Natural killer cell treated with Interleukin-12 subunit alpha and Interleukin-12 subunit beta and Interleukin-15 and Interleukin-18, amount 100 ng/mL, for 72 hours (primary cell): ENCODE data around the gene LSMEM2. TPM values are rescaled to one million over a fixed set of nuclear protein-coding genes. Genes with fewer than 3 reads are reported as not detected.
"Not testable (repeated sequence)": the region's sequence is repeated elsewhere in the genome, so short reads cannot be mapped to it uniquely, and the experiment has no call there.

Experiments
- ATAC-seq, 2 donors: fragments of 150-1000 bp; cut with Tn5 transposase in 1 of 2; sonication (Bioruptor Pico), chemical (Tn5 transposase) in 1 of 2; 2 replicates each; pipeline ENCODE4 v1.10.0; 2021
- DNase-seq: peaks from one replicate; pipeline ENCODE4 v3.0.0; 2022; ENCODE audit warnings: low spot score
- H3K27ac Mint-ChIP-seq, 2 donors: 1 replicate in 1 of 2; 2 replicates in 1 of 2; pipeline ENCODE4 v1.8.0; 2022; ENCODE audit warnings: mixed read lengths in 2 of 2, mild to moderate bottlenecking in 1 of 2, moderate library complexity in 1 of 2
- H3K27me3 Mint-ChIP-seq, 2 donors: 1 replicate in 1 of 2; 2 replicates in 1 of 2; pipeline ENCODE4 v1.8.0; 2022; ENCODE audit warnings: mixed read lengths in 2 of 2
- H3K36me3 Mint-ChIP-seq: one replicate; pipeline ENCODE4 v1.8.0; 2022; ENCODE audit warnings: mixed read lengths
- H3K4me1 Mint-ChIP-seq, 2 donors: 1 replicate in 1 of 2; 2 replicates in 1 of 2; pipeline ENCODE4 v1.8.0; 2022; ENCODE audit warnings: low read depth in 2 of 2, mixed read lengths in 2 of 2, mild to moderate bottlenecking in 1 of 2
- H3K4me3 Mint-ChIP-seq: one replicate; pipeline ENCODE4 v1.8.0; 2022; ENCODE audit warnings: mixed read lengths
- H3K9me3 Mint-ChIP-seq: 2 replicates; pipeline ENCODE4 v1.8.0; 2022; ENCODE audit warnings: mixed read lengths
- total RNA-seq, 2 donors: library from RNA; stranded (reverse); gene quantifications; one replicate each; pipeline ENCODE4 v1.2.3, GENCODE V29; 2022

Gene LSMEM2
- total RNA-seq, 2 donors from 2014 or later = not detected

- Mint-ChIP-seq H3K36me3 (no peaks in the 10 kb centered on the region), H3K4me3 (peak overlapping the region; percentile 82), H3K27me3 (peaks cover 21 to 24% of the 10 kb centered on the region in 2 donors), H3K27ac (no peak overlapping the region), H3K4me1 (peaks cover 20 to 22% of the 10 kb centered on the region in 2 donors), H3K9me3 (no peaks in the 10 kb centered on the region)
- ATAC-seq = peak; percentile 90 to 92
- DNase-seq = peak; percentile 90
Observed at GRCh38 chr3:50272911-50273688, 5.8 kb upstream of the LSMEM2 start.

- Mint-ChIP-seq H3K4me1 (peaks cover 20 to 22% of the 10 kb centered on the region in 2 donors), H3K27ac (no peak overlapping the region), H3K27me3 (peaks cover 21 to 24% of the 10 kb centered on the region in 2 donors), H3K4me3 (peak overlapping the region; percentile 43), H3K9me3 (no peaks in the 10 kb centered on the region), H3K36me3 (no peaks in the 10 kb centered on the region)
- ATAC-seq (no peak), DNase-seq (no peak)
Observed at GRCh38 chr3:50273689-50274065, 5.2 kb upstream of the LSMEM2 start.

- H3K36me3 Mint-ChIP-seq = no peaks in the 10 kb centered on the region
- DNase-seq (peak; percentile 79), ATAC-seq (no peak)
- peaks cover 20 to 22% of the 10 kb centered on the region in 2 donors for H3K4me1 Mint-ChIP-seq
- no peaks in the 10 kb centered on the region for H3K9me3 Mint-ChIP-seq
- peak overlapping the region; percentile 43 for H3K4me3 Mint-ChIP-seq
- peaks cover 21 to 24% of the 10 kb centered on the region in 2 donors for H3K27me3 Mint-ChIP-seq
- H3K27ac Mint-ChIP-seq = peak overlapping the region; percentile 14 to 76
Observed at GRCh38 chr3:50274371-50275104, 4.3 kb upstream of the LSMEM2 start.

- Mint-ChIP-seq H3K36me3 (no peaks in the 10 kb centered on the region), H3K4me1 (peaks cover 20 to 22% of the 10 kb centered on the region in 2 donors), H3K4me3 (peak overlapping the region; percentile 21), H3K9me3 (no peaks in the 10 kb centered on the region), H3K27ac (no peak overlapping the region), H3K27me3 (peaks cover 21 to 24% of the 10 kb centered on the region in 2 donors)
- ATAC-seq = no peak
- DNase-seq = no peak
Observed at GRCh38 chr3:50275141-50275995, 3.5 kb upstream of the LSMEM2 start.

- H3K27ac Mint-ChIP-seq = no peak overlapping the region
- no peak for ATAC-seq
- H3K4me1 Mint-ChIP-seq = peaks cover 20 to 22% of the 10 kb centered on the region in 2 donors
- H3K4me3 Mint-ChIP-seq = no peak overlapping the region
- DNase-seq = no peak
- H3K27me3 Mint-ChIP-seq = peaks cover 21 to 24% of the 10 kb centered on the region in 2 donors
- no peaks in the 10 kb centered on the region for H3K9me3 Mint-ChIP-seq
- no peaks in the 10 kb centered on the region for H3K36me3 Mint-ChIP-seq
Observed at GRCh38 chr3:50275996-50276761, 2.7 kb upstream of the LSMEM2 start.

- Mint-ChIP-seq H3K36me3 (no peaks in the 10 kb centered on the region), H3K4me1 (peaks cover 16 to 22% of the 10 kb centered on the region in 2 donors), H3K9me3 (no peaks in the 10 kb centered on the region), H3K27ac (no peak overlapping the region), H3K4me3 (no peak overlapping the region), H3K27me3 (peaks cover 21 to 24% of the 10 kb centered on the region in 2 donors)
- no peak for DNase-seq
- ATAC-seq = no peak
Observed at GRCh38 chr3:50276762-50277101, 2.2 kb upstream of the LSMEM2 start.

GRCh38 chr3:50278123-50278879, 586 bp upstream of the LSMEM2 start:
- Mint-ChIP-seq H3K9me3 (no peaks in the 10 kb centered on the region), H3K27ac (no peak overlapping the region), H3K4me1 (peaks cover 11 to 16% of the 10 kb centered on the region in 2 donors), H3K27me3 (peaks cover 18% of the 10 kb centered on the region in 2 donors), H3K36me3 (no peaks in the 10 kb centered on the region), H3K4me3 (no peak overlapping the region)
- ATAC-seq (peak in 1 of 2 donors; percentile 15), DNase-seq (no peak)

- Mint-ChIP-seq H3K4me3 (no peak overlapping the region), H3K4me1 (peaks cover 6 to 11% of the 10 kb centered on the region in 2 donors), H3K9me3 (no peaks in the 10 kb centered on the region), H3K27ac (no peak overlapping the region), H3K36me3 (no peaks in the 10 kb centered on the region), H3K27me3 (peaks cover 13 to 14% of the 10 kb centered on the region in 2 donors)
- DNase-seq (no peak), ATAC-seq (no peak)
Observed at GRCh38 chr3:50279255-50280016, 549 bp downstream of the LSMEM2 start.

GRCh38 chr3:50284121-50284520, 5.2 kb downstream of the LSMEM2 start:
- H3K4me1 Mint-ChIP-seq, H3K4me3 Mint-ChIP-seq, H3K36me3 Mint-ChIP-seq, DNase-seq, H3K27ac Mint-ChIP-seq, H3K27me3 Mint-ChIP-seq, ATAC-seq, H3K9me3 Mint-ChIP-seq: not testable (repeated sequence)

- ATAC-seq (no peak), DNase-seq (no peak)
- Mint-ChIP-seq H3K4me1 (peaks cover 4 to 6% of the 10 kb centered on the region in 2 donors), H3K27me3 (no peaks in the 10 kb centered on the region), H3K27ac (no peak overlapping the region), H3K9me3 (no peaks in the 10 kb centered on the region), H3K4me3 (no peak overlapping the region), H3K36me3 (no peaks in the 10 kb centered on the region)
Observed at GRCh38 chr3:50286322-50287227, 7.7 kb downstream of the LSMEM2 start.

GRCh38 chr3:50287262-50287661, 8.4 kb downstream of the LSMEM2 start:
- no peak overlapping the region for H3K4me3 Mint-ChIP-seq
- H3K27ac Mint-ChIP-seq = no peak overlapping the region
- H3K4me1 Mint-ChIP-seq = peaks cover 4 to 8% of the 10 kb centered on the region in 2 donors
- H3K27me3 Mint-ChIP-seq = no peaks in the 10 kb centered on the region
- ATAC-seq = no peak
- DNase-seq = no peak
- H3K36me3 Mint-ChIP-seq = no peaks in the 10 kb centered on the region
- no peaks in the 10 kb centered on the region for H3K9me3 Mint-ChIP-seq
